ENCODE data around the gene RSAD2.

Gene RSAD2

DNA sequence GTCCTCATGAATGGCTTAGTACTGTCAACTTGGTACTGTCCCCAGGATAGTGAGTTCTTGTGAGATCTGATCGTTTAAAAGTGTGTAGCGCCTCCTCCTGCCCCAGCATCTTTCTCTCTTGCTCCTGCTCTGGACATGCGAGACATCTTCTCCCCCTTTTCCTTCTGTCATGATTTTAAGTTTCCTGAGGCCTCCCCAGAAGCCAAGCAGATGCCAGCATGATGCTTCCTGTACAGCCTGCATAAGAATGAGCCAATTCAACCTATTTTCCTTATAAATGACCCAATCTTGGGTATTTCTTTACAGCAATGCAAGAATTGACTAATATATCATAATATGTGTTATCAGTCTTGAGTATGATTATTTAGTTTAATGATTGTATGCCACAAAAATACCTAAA, 3.5 kb upstream of the RSAD2 start:
- no peaks in the 10 kb centered on the region for H3K27me3 ChIP-seq (replicated peaks; ENCODE audit: control insufficient read depth, insufficient read depth, low read length)
- no peaks in the 10 kb centered on the region for H3K36me3 ChIP-seq (ENCODE audit: control insufficient read depth, insufficient read depth, low read length)
- TF ChIP-seq, protein P1, sequence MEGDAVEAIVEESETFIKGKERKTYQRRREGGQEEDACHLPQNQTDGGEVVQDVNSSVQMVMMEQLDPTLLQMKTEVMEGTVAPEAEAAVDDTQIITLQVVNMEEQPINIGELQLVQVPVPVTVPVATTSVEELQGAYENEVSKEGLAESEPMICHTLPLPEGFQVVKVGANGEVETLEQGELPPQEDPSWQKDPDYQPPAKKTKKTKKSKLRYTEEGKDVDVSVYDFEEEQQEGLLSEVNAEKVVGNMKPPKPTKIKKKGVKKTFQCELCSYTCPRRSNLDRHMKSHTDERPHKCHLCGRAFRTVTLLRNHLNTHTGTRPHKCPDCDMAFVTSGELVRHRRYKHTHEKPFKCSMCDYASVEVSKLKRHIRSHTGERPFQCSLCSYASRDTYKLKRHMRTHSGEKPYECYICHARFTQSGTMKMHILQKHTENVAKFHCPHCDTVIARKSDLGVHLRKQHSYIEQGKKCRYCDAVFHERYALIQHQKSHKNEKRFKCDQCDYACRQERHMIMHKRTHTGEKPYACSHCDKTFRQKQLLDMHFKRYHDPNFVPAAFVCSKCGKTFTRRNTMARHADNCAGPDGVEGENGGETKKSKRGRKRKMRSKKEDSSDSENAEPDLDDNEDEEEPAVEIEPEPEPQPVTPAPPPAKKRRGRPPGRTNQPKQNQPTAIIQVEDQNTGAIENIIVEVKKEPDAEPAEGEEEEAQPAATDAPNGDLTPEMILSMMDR (IDR thresholded peaks at IDR 0.05; ENCODE audit: insufficient read depth, low read length, poor library complexity, severe bottlenecking) = no peak
- no peak overlapping the region for H3K4me3 ChIP-seq (replicated peaks; ENCODE audit: low read depth, low read length)
- DNase-seq (ENCODE audit: extremely low read depth, insufficient read length) = no peak

DNA sequence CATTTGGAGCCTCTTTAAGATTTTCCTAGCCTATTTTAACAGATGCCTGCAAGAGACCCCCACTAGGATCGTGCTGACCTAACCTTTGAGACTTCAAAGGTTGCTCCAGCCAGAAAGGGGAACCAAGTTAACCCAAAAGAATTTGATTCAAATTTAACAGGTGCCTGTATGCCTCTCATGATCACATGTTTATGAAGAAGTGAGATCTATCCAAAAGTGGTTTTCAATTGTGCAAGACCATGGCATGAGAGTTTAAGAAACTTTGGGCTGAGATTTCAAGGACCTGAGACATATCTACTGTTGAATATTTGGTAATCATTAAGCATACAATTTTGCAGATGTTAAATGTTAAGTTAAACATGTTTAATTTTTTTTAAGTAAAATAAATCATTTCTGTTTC, 1.3 kb upstream of the RSAD2 start:
- Histone ChIP-seq H3K36me3 (ENCODE audit: control insufficient read depth, insufficient read depth, low read length) (no peaks in the 10 kb centered on the region), H3K4me3 (replicated peaks; ENCODE audit: low read depth, low read length) (no peak overlapping the region), H3K27me3 (replicated peaks; ENCODE audit: control insufficient read depth, insufficient read depth, low read length) (no peaks in the 10 kb centered on the region)
- no peak for DNase-seq (ENCODE audit: extremely low read depth, insufficient read length)
- TF ChIP-seq, protein P1 (IDR thresholded peaks at IDR 0.05; ENCODE audit: insufficient read depth, low read length, poor library complexity, severe bottlenecking) = no peak

DNA sequence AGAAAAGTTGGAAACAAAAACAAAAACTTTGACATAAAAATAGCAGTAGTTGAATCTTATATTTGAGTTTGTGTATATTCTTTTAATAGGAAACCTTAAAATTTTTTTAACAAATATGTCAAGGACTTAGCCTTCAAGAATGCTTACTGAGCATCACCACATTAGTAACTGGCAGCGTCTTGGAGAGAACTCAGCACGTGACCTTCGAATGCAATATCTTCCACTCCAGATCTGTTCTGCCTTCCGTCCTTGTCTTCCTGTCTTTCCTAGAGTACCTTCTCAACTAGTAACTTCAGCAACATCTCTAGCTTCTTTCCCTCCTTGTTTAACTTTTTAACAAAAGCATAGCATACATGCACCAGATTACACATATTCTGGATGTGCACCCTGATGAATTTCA, 972 bp downstream of the RSAD2 start:
- TF ChIP-seq, protein P1 (IDR thresholded peaks at IDR 0.05; ENCODE audit: insufficient read depth, low read length, poor library complexity, severe bottlenecking) = no peak
- DNase-seq (ENCODE audit: extremely low read depth, insufficient read length) = no peak
- H3K36me3 ChIP-seq (ENCODE audit: control insufficient read depth, insufficient read depth, low read length) = no peaks in the 10 kb centered on the region
- H3K27me3 ChIP-seq (replicated peaks; ENCODE audit: control insufficient read depth, insufficient read depth, low read length) = no peaks in the 10 kb centered on the region
- no peak overlapping the region for H3K4me3 ChIP-seq (replicated peaks; ENCODE audit: low read depth, low read length)

DNA sequence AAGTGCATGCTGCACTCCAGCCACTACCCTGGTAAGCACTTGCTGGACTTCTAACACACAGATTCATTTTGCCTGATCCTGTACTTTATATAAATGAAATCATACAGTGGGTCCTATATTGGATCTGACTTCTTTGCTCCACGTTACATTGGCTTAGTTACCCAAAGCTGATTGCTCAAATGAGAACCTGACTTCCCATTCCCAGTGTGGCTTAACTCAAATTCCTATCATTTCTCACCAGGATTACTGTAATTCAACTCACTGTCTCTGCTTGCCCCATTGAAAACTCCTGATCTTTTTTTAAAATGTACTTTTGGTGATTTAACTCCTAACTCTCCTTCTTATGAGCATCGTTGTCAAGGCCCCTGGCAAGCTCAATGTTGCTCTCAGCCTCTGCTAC, 1.4 kb downstream of the RSAD2 start:
- no peaks in the 10 kb centered on the region for H3K27me3 ChIP-seq (replicated peaks; ENCODE audit: control insufficient read depth, insufficient read depth, low read length)
- no peak overlapping the region for H3K4me3 ChIP-seq (replicated peaks; ENCODE audit: low read depth, low read length)
- no peaks in the 10 kb centered on the region for H3K36me3 ChIP-seq (ENCODE audit: control insufficient read depth, insufficient read depth, low read length)
- no peak for DNase-seq (ENCODE audit: extremely low read depth, insufficient read length)
- TF ChIP-seq, protein P1 (IDR thresholded peaks at IDR 0.05; ENCODE audit: insufficient read depth, low read length, poor library complexity, severe bottlenecking) = no peak

DNA sequence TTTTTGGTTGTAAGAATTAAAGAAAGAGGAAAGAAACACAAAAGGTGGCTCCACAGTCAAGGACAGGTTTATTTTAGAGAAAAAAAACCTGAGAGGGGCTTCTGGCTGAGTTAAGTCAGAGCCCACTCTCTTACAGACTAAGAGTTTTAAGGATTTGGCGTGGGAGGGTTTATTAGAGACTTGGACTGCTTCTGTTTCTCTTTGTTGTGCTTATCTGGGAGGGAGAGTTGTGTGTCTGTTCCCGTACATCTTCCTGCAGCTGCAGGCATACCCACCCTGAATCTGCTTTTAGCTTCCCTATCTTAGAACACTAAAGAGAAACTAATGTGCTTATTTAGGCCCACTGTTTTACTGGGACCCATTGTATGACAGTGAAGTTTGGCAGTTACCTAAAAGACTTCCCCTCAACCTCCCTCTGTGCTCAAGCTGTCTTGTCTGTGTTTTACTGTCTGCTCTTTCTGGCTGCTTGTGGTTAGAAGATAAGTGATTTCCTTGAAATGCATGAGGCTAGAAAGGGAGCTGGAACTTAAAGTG, 2.7 kb downstream of the RSAD2 start:
- Histone ChIP-seq H3K27me3 (replicated peaks; ENCODE audit: control insufficient read depth, insufficient read depth, low read length) (no peaks in the 10 kb centered on the region), H3K36me3 (ENCODE audit: control insufficient read depth, insufficient read depth, low read length) (no peaks in the 10 kb centered on the region), H3K4me3 (replicated peaks; ENCODE audit: low read depth, low read length) (no peak overlapping the region)
- no peak for DNase-seq (ENCODE audit: extremely low read depth, insufficient read length)
- TF ChIP-seq, protein P1 (IDR thresholded peaks at IDR 0.05; ENCODE audit: insufficient read depth, low read length, poor library complexity, severe bottlenecking) = no peak

DNA sequence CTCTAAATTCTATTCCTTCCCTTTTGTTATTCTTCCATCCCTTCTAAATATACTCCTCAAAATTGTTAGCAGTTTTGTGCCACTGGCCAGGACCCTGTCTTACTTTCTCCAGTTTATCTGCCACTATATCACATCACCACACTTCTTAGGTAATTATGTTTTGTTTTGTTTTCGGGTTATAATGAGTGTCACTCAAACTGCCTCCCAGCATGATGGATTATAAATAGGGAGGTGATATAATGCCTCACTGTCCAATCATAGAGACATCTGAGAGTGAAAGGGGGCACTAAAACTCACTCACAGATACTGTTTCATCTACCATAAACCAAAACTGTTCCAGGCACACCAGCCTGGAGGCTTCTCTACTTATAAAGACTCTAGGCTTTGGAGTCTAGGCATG, 3.5 kb downstream of the RSAD2 start:
- DNase-seq (ENCODE audit: extremely low read depth, insufficient read length) = no peak
- Histone ChIP-seq H3K36me3 (ENCODE audit: control insufficient read depth, insufficient read depth, low read length) (no peaks in the 10 kb centered on the region), H3K4me3 (replicated peaks; ENCODE audit: low read depth, low read length) (no peak overlapping the region), H3K27me3 (replicated peaks; ENCODE audit: control insufficient read depth, insufficient read depth, low read length) (no peaks in the 10 kb centered on the region)
- TF ChIP-seq, protein P1 (IDR thresholded peaks at IDR 0.05; ENCODE audit: insufficient read depth, low read length, poor library complexity, severe bottlenecking) = no peak

Measured in GM06990 (cell line).